Lower leg skin (tissue), 4 donors: ENCODE data around the gene CCSER2. TPM values are rescaled to one million over a fixed set of nuclear protein-coding genes. Genes with fewer than 3 reads are reported as not detected.
A peak's percentile ranks its signal among the peaks of the same experiment; 100 is the strongest.

Experiments
- DNase-seq, 2 donors: peaks; one replicate each; pipeline ENCODE4 v3.0.0-alpha.2; 2019; ENCODE audit warnings: low spot score in 2 of 2
- H3K4me3 ChIP-seq: fragments of 200-600 bp; sonication (generic); 2 replicates; pipeline ENCODE4 v1.5.1; 2017; ENCODE audit warnings: mild to moderate bottlenecking, low read depth; ENCODE audit not compliant: poor library complexity, severe bottlenecking
- POLR2A ChIP-seq, 2 donors: fragments of 450-650 bp; IDR thresholded peaks; one replicate each; pipeline ENCODE4 v1.6.1; 2016 to 2017; ENCODE audit warnings: antibody characterized with exemption in 2 of 2, mild to moderate bottlenecking in 1 of 2, moderate library complexity in 1 of 2
- WGBS, 2 donors: methylation state at CpG; one replicate each; pipeline ENCODE4 v1.1.5; 2018; 5-methylcytosine and 5-hydroxymethylcytosine counted together
- intact Hi-C: fragments of 100-400 bp; cut with DNase I; formaldehyde crosslinking; loops from one replicate; pipeline ENCODE4 v1.15.0; 2023; ENCODE audit warnings: low total_unique reads
- total RNA-seq, 4 donors: library from RNA; depleted of rRNA; stranded (reverse); fragments of >200 nt; gene quantifications; one replicate each; pipeline ENCODE4 v1.1.0, GENCODE V29; 2016
- TF ChIP-seq, protein P1 (sequence below), 3 donors: fragments of 450-650 bp; IDR thresholded peaks; one replicate each; pipeline ENCODE4 v1.5.1; 2016; ENCODE audit warnings: antibody characterized with exemption in 3 of 3, mild to moderate bottlenecking in 3 of 3, moderate library complexity in 2 of 3

Gene CCSER2
- total RNA-seq, 4 donors from 2014 or later: 33.3 to 69.5 (median 47.7) TPM

DNA sequence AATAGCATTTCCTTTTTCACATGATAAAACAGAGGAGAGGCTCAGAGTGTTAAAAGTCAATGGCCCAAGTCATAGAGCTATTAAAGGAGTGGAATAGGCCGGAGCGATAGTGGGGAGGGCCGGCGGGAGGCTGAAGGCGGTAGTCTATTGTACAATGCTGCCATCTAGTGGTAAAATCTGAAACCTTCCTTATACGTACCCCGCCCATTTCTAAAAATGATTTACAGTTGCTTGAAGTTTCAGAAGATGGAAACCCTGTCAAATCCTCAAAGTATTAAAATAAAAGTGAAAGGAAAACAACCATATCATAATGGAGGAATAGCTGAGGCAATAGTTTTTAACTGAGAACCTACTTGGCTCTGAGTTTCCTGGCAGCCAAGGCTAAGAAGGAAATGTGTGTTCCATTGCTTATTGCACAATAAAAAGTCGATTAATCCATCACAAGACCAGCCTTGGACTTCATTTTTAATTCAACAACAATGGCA lies 209.1 kb downstream of the CCSER2 start:
- intact Hi-C loops: loop anchor here (5.0 to 10.0 kb wide), 3 partner anchors 155 to 383 kb away; no protein-coding TSS in a partner anchor
- H3K4me3 ChIP-seq: no peak overlapping the region
- DNase-seq: no peak
- WGBS, 2 donors: 9% methylated on average over 8 of the region's 8 CpGs
- TF ChIP-seq, protein P1, sequence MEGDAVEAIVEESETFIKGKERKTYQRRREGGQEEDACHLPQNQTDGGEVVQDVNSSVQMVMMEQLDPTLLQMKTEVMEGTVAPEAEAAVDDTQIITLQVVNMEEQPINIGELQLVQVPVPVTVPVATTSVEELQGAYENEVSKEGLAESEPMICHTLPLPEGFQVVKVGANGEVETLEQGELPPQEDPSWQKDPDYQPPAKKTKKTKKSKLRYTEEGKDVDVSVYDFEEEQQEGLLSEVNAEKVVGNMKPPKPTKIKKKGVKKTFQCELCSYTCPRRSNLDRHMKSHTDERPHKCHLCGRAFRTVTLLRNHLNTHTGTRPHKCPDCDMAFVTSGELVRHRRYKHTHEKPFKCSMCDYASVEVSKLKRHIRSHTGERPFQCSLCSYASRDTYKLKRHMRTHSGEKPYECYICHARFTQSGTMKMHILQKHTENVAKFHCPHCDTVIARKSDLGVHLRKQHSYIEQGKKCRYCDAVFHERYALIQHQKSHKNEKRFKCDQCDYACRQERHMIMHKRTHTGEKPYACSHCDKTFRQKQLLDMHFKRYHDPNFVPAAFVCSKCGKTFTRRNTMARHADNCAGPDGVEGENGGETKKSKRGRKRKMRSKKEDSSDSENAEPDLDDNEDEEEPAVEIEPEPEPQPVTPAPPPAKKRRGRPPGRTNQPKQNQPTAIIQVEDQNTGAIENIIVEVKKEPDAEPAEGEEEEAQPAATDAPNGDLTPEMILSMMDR (IDR thresholded peaks at IDR 0.05): peak in 1 of 3 donors; percentile 72
- no peak for TF ChIP-seq POLR2A (IDR thresholded peaks at IDR 0.05)

DNA sequence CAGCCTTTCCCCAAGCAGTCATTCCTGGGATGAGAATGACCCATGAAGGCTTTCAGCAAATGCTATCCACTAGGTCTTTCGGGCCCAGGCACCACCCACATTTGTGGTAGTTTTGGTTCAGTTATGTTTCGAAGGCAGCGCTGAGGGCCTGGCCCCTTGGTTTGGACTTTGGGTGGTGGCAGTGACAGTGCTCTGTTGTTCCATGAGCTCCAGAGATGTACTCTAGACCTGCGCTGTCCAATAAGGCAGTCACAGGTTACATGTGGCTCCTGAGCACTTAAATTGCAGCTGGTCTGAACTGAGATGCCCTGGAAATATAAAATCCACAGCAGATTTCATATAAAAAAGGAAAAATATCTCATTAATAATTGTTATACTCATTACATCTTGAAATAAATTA lies 209.6 kb downstream of the CCSER2 start:
- no peak for TF ChIP-seq POLR2A (IDR thresholded peaks at IDR 0.05)
- TF ChIP-seq, protein P1 (IDR thresholded peaks at IDR 0.05): no peak
- no peak for DNase-seq
- 92 to 97% methylated on average over 4 of the region's 4 CpGs for WGBS, 2 donors
- intact Hi-C loops: loop anchor here (5.0 to 10.0 kb wide), 3 partner anchors 156 to 383 kb away; no protein-coding TSS in a partner anchor
- no peak overlapping the region for H3K4me3 ChIP-seq

DNA sequence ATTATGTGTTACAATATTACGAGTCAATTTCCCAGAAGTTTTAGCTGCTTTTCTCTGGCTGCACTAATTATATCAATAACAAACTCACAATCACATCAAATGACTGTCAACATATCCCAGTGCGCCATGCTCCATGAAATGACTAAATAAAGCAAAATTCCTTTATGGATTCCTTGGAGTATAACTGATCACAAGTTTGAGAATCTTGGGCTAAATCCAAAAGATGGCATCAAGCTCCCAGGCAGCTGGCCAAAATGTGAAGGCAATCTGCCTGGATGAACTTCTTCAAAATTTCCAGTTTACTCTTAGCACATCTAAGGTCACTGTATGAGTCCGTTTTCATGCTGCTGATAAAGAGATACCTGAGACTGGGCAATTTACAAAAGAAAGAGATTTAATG lies 210.8 kb downstream of the CCSER2 start:
- no peak overlapping the region for H3K4me3 ChIP-seq
- no peak for DNase-seq
- TF ChIP-seq, protein P1 (IDR thresholded peaks at IDR 0.05): no peak
- intact Hi-C loops: loop anchor here (5.0 to 10.0 kb wide), 3 partner anchors 157 to 384 kb away; no protein-coding TSS in a partner anchor
- 64% methylated on average over 3 of the region's 3 CpGs for WGBS, 2 donors

DNA sequence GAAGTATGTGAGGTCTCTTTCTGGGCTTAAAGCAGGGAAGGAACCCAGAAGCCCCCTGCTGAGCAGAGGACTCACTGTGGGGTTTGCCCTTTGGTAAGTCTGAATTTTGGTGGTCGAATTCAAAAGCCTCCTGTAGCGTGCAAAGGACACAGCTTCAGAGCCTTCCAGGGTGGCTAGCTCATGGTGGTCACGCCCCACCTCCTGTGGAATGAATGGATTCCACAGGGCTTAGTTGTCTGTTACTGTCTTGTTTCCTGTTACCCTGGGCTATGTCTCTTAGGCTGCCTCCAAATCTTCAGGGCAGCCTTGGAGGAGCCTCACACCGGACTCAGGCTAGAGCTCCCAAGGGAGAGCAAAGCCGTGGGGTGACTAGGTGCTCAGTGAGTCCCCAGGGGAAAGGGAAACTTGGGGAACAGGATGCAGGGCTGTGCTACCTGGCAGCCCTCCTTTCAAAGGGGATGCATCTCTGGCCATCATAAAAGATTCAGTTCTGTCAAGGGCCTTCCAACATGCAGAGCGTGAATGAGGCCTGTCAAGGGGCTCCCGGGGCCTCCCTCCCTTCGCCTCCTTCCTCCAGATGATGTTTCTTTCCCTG lies 211.7 kb downstream of the CCSER2 start:
- intact Hi-C loops: no loop called here
- 23 to 31% methylated on average over 6 to 8 of the region's 8 CpGs for WGBS, 2 donors
- H3K4me3 ChIP-seq: no peak overlapping the region
- no peak for DNase-seq
- TF ChIP-seq, protein P1 (IDR thresholded peaks at IDR 0.05): no peak
- no peak for TF ChIP-seq POLR2A (IDR thresholded peaks at IDR 0.05)

DNA sequence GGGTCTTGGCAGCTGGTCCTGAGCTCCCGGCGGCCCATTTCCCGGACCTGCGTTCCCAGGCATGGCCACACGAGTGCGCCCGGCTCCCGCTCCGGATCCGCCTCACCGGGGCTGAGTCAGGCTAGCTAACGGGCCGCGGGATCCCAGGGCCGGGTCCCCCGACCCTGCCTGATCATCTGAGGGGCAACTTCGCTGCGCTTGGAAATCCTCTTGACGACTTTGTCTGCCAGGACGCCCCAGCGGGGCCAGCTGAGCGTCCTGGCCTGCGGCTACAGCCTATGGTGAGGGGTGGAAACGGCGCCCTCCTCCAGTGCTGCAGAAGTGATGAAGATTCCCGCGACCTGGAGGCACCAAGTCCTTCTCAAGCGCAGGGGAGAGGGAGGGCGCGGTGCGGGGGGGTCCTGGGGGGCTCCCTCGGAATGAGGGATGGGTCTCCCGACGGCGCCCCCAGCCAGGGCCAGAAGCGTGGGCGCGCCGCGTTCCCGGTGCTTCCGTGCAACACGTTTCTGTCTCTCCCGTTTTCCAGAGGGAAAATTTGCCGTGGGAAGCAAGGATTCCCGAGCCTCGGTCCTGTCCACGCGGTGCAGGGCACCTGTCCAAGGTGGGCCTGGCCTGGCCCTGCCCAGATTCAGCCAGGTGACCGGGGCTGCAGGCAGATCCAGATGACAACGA lies 212.4 kb downstream of the CCSER2 start:
- H3K4me3 ChIP-seq: no peak overlapping the region
- 4 to 5% methylated on average over 48 to 51 of the region's 51 CpGs for WGBS, 2 donors
- peak; percentile 42 to 93 for DNase-seq

More for the DNA sequence above, 212.4 kb downstream of the CCSER2 start:
- intact Hi-C loops: no loop called here
- TF ChIP-seq, protein P1 (IDR thresholded peaks at IDR 0.05): no peak
- TF ChIP-seq POLR2A (IDR thresholded peaks at IDR 0.05): no peak
